T-helper 1 cell treated with Interleukin-12 subunit alpha and Interleukin-12 subunit beta and Interleukin-4 antibody, amounts not matched to agents 30 μg/mL and 1 μg/mL, for 36 hours (primary cell): ENCODE data around the gene KAZN.
"Not testable (repeated sequence)": the region's sequence is repeated elsewhere in the genome, so short reads cannot be mapped to it uniquely, and the experiment has no call there.

Source experiments
- H3K27ac Mint-ChIP-seq: one replicate; pipeline ENCODE4 v1.8.0; 2021; ENCODE audit warnings: mild to moderate bottlenecking, mixed read lengths
- H3K27me3 Mint-ChIP-seq: one replicate; pipeline ENCODE4 v1.8.0; 2021; ENCODE audit warnings: low read depth, mixed read lengths
- H3K36me3 Mint-ChIP-seq: one replicate; pipeline ENCODE4 v1.8.0; 2021; ENCODE audit warnings: low read depth, mixed read lengths
- H3K4me1 Mint-ChIP-seq: one replicate; pipeline ENCODE4 v1.8.0; 2021; ENCODE audit warnings: low read depth, mixed read lengths
- H3K4me3 Mint-ChIP-seq: one replicate; pipeline ENCODE4 v1.8.0; 2021; ENCODE audit warnings: mild to moderate bottlenecking, moderate library complexity, mixed read lengths
- H3K9me3 Mint-ChIP-seq: one replicate; pipeline ENCODE4 v1.8.0; 2021; ENCODE audit warnings: mixed read lengths

The KAZN gene

DNA sequence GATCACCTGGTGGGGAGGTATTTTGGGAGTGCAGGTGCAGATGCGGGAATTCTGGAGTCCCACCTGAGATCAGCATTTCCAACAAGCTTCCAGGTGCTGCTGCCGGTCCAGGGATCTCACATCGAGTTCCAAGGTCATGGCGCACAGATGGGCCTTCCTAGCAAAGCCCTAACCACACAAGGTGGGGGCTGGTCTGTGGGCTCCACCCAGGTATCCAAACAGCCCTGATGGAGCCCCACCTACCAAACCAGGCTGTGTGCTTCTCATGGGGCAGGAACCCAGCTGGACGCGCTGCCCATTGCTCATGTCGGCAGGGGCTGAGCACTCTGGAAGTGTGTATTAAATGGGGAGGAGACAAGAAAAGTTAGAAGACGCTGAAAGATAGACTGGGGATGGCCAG is 520.1 kb downstream of the KAZN start:
- Mint-ChIP-seq H3K9me3 (no peaks in the 10 kb centered on the region), H3K36me3 (no peaks in the 10 kb centered on the region), H3K4me1 (no peaks in the 10 kb centered on the region), H3K27ac (no peak overlapping the region), H3K27me3 (peaks cover 11% of the 10 kb centered on the region), H3K4me3 (no peak overlapping the region)

DNA sequence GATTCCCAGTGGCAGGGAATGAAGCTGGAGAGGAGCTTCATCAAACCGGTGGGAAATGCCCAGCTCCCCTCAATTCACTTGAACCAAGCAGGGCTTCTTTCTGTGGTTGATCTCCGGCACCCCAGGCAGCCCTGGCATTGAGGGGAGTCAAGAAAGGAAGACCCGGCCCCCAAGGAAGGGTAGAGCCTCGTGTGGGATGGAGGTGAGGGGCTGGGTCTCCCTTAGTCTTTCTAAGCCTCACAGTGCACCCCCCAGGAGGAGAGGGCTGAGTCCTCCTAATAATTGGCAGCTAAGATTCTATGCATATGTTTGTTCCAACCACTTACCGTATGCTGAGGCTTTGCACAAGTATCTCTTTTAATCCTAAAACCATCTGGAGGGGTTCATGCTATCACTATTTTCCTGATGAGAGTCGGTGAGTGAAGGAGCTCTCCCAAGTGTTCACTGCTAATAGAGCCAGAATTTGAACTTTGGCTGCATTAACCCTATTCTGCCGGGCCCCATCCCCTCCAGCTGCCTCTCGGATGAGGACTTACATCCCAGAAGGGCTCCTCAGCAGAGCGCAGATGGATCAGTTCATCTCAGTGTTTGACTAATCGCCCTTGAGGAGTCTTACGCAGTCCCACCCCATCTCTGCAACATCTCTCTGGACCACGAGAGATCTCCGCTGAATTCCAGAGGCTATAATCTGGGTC is 521.9 kb downstream of the KAZN start:
- H3K9me3 Mint-ChIP-seq = no peaks in the 10 kb centered on the region
- no peak overlapping the region for H3K4me3 Mint-ChIP-seq
- peaks cover 8% of the 10 kb centered on the region for H3K27me3 Mint-ChIP-seq
- H3K27ac Mint-ChIP-seq = no peak overlapping the region
- no peaks in the 10 kb centered on the region for H3K36me3 Mint-ChIP-seq
- H3K4me1 Mint-ChIP-seq = no peaks in the 10 kb centered on the region

- Mint-ChIP-seq H3K9me3 (no peaks in the 10 kb centered on the region), H3K36me3 (no peaks in the 10 kb centered on the region), H3K4me3 (no peak overlapping the region), H3K27ac (no peak overlapping the region), H3K27me3 (peaks cover 4% of the 10 kb centered on the region), H3K4me1 (no peaks in the 10 kb centered on the region)
These were observed 523.8 kb downstream of the KAZN start for GRCh38 chr1:15122331-15122730.

GRCh38 chr1:15123270-15123669 is 524.8 kb downstream of the KAZN start:
- no peak overlapping the region for H3K4me3 Mint-ChIP-seq
- H3K27me3 Mint-ChIP-seq = peaks cover 8% of the 10 kb centered on the region
- no peaks in the 10 kb centered on the region for H3K36me3 Mint-ChIP-seq
- no peaks in the 10 kb centered on the region for H3K4me1 Mint-ChIP-seq
- no peak overlapping the region for H3K27ac Mint-ChIP-seq
- H3K9me3 Mint-ChIP-seq = no peaks in the 10 kb centered on the region

DNA sequence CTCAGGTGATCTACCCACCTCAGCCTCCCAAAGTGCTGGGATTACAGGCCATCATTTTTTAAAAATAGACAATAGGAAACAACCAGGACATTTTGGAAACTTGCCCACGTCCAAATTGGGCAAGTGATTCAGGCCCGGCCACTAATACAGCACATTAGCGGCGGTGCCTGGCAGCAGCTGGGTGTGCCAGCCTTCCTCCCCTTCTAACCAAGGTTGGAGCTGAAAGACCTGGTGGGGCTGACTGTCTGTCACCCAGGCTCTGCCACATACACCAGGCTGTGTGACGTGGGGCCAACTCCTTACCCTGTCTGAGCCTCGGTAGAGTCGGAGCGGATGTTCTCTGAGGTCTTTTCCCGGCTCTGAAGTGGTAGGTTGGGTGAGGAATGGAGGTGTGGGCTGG is 525.4 kb downstream of the KAZN start:
- Mint-ChIP-seq H3K27ac (no peak overlapping the region), H3K9me3 (no peaks in the 10 kb centered on the region), H3K36me3 (no peaks in the 10 kb centered on the region), H3K27me3 (peaks cover 8% of the 10 kb centered on the region), H3K4me3 (no peak overlapping the region), H3K4me1 (no peaks in the 10 kb centered on the region)

DNA sequence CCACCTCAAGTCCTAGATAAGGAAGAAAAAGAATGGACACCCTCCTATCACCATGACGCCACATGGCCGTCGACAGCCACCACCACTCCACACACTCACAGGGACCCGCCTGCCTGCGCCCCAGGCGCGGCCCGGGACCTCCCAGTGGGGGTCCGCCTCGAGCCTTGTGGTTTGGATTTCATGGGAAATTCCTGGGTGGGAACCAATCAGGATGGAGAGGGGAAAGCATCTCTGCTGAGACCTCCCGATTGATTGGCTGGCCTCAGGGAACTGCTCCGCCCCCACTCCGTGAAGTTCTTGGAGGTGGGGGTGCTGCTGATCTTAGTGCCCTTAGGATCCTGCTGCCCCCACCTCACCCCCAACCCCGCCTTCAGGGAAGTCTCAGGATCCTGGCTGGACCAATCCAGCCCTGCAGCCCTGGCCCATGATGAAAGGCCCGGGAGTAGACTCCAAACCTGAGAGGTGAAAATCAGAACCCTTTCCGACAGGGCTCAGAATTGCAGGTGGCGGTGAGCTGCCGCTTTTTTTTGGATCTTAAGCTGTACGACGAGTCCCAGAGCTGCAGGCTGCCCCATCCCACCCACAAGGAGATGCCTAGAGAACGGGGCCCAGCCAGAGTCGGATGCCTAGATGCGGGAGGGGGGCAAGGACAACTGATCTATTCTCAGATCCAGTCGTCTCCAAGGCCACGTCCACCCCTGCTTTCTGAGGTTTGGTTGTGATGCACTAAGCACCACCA is 526.0 kb downstream of the KAZN start:
- no peak overlapping the region for H3K27ac Mint-ChIP-seq
- no peaks in the 10 kb centered on the region for H3K9me3 Mint-ChIP-seq
- H3K4me3 Mint-ChIP-seq = no peak overlapping the region
- H3K27me3 Mint-ChIP-seq = peaks cover 11% of the 10 kb centered on the region
- no peaks in the 10 kb centered on the region for H3K4me1 Mint-ChIP-seq
- no peaks in the 10 kb centered on the region for H3K36me3 Mint-ChIP-seq

- Mint-ChIP-seq H3K4me1 (no peaks in the 10 kb centered on the region), H3K36me3 (no peaks in the 10 kb centered on the region), H3K4me3 (no peak overlapping the region), H3K27ac (no peak overlapping the region), H3K27me3 (peaks cover 17% of the 10 kb centered on the region), H3K9me3 (no peaks in the 10 kb centered on the region)
These were observed 526.7 kb downstream of the KAZN start for GRCh38 chr1:15125101-15125745.

DNA sequence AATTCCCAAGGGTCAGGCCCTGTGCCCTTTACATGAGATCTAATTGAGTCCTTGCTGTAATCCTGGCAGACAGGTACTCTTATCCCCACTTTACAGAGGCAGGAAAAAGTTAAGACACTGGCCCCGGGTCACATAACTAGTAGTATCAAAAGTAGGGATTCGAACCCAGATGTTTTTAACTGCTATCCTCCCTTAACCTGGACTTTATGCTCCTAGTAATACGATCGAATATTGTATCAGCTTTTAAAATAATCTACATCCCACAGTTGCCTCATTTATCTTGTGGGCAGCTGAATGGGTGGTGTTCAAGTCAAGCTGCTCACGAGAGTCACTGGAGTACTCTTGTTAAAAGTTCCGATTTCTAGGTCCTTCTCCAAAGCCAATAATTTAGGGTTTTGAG is 529.6 kb downstream of the KAZN start:
- H3K36me3 Mint-ChIP-seq = no peaks in the 10 kb centered on the region
- H3K27me3 Mint-ChIP-seq = peaks cover 29% of the 10 kb centered on the region
- no peaks in the 10 kb centered on the region for H3K4me1 Mint-ChIP-seq
- no peaks in the 10 kb centered on the region for H3K9me3 Mint-ChIP-seq
- no peak overlapping the region for H3K27ac Mint-ChIP-seq
- H3K4me3 Mint-ChIP-seq = no peak overlapping the region

DNA sequence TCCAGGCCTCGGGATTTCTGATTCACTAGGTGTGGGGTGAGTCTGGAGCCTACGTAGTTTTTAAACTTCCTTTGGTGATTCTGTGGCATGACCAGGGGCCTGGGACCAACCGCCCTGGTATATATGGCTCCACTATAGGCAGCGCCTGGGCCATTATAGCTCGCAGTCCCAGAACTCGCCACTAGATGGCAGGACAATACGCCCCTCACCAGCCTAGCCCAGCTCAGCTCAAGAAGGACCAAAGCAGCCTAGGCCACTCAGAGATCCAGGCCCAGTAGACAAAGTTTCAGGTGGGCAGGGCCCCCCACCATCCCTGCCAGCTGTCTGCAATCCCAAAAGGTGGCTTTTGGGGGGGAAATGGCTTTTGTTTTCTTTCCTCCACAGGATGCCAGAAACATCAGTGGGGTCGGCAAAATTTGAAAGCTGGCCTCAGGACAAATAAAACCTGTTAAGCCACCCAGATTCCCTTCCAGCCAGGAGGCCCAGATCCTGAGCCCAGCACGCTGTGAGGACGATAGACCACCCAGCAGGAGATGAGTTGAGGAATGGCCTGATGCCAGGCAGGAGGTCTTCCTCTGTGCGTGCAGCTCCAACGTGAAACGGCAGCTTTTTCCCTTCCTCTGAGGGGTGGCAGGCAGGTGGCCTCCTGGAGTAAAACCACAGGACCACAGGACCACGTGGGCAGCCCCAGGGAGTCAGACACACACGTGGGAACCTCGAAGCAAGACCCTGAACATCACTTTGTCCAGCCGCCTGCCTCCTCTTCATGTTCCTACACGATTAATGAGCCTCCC is 530.2 kb downstream of the KAZN start:
- Mint-ChIP-seq H3K9me3 (no peaks in the 10 kb centered on the region), H3K4me3 (no peak overlapping the region), H3K36me3 (no peaks in the 10 kb centered on the region), H3K27ac (no peak overlapping the region), H3K4me1 (no peaks in the 10 kb centered on the region), H3K27me3 (peaks cover 35% of the 10 kb centered on the region)

DNA sequence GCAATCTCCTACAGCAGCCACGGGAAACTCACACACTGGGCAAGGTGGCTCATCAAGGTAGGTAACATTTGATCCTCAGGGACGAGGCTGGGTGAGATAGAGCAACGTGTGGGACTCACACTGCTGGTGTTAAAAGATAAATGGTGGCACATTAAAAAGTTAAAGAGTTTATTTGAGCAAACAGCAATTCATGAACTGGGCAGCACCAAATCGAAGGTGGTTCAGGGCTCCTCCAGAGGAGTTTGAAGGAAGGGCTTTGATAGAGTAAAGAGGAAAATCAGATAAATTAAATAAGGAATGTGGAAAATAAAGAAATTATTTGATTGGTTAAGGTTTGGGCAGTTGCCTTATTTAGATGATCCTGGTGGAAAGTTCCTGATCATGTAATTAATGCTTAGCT is 531.5 kb downstream of the KAZN start:
- Mint-ChIP-seq H3K36me3 (no peaks in the 10 kb centered on the region), H3K4me3 (no peak overlapping the region), H3K27me3 (peaks cover 47% of the 10 kb centered on the region), H3K9me3 (no peaks in the 10 kb centered on the region), H3K4me1 (no peaks in the 10 kb centered on the region), H3K27ac (no peak overlapping the region)

DNA sequence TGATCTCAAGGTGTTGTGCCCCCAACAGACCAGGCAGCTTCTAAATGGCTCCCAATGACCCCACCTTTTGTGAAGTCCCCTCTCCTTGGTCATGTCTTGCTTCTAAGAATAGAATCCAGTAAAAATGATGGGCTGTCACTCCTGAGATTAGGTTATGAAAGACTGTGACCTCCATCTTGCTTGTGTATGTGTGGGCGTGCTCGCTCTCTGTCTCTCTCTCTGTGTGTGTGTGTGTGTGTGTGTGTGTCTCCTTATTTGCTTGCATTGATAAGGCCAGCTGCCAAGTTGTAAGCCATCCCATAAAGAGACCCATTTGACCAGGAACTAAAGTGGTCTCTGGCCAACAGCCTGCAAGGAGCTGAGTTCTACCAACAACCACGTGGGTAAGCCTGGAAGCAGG is 532.1 kb downstream of the KAZN start:
- Mint-ChIP-seq H3K4me1 (no peaks in the 10 kb centered on the region), H3K9me3 (no peaks in the 10 kb centered on the region), H3K27ac (no peak overlapping the region), H3K36me3 (no peaks in the 10 kb centered on the region), H3K27me3 (peaks cover 50% of the 10 kb centered on the region), H3K4me3 (no peak overlapping the region)

GRCh38 chr1:15132965-15133364 is 534.5 kb downstream of the KAZN start:
- H3K9me3 Mint-ChIP-seq = no peaks in the 10 kb centered on the region
- H3K27me3 Mint-ChIP-seq = peaks cover 66% of the 10 kb centered on the region
- H3K4me1 Mint-ChIP-seq = no peaks in the 10 kb centered on the region
- H3K36me3 Mint-ChIP-seq = no peaks in the 10 kb centered on the region
- no peak overlapping the region for H3K4me3 Mint-ChIP-seq
- H3K27ac Mint-ChIP-seq = no peak overlapping the region

DNA sequence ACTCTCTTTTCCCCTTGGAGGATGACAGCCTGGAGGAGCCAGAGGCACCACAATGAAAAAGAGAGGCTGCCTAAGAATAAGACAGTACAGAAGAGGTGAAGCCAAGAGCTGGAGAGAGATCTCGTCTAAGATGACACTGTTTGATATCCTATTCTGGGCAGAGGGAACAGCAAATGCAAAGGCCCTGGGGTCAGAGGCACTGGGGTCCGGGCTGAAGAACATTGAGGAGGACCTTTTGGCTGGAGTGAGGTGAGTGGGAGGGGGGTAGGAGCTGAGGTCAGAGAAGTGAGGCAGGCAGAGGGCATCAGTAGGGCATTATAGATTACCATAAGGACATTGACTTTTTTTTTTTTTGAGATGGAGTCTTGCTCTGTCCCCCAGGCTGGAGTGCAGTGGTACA is 535.8 kb downstream of the KAZN start:
- peaks cover 70% of the 10 kb centered on the region for H3K27me3 Mint-ChIP-seq

GRCh38 chr1:15135604-15136003 is 537.1 kb downstream of the KAZN start:
- H3K27ac Mint-ChIP-seq, H3K4me3 Mint-ChIP-seq, H3K9me3 Mint-ChIP-seq, H3K36me3 Mint-ChIP-seq, H3K4me1 Mint-ChIP-seq: not testable (repeated sequence)
- H3K27me3 Mint-ChIP-seq = peaks cover 61% of the 10 kb centered on the region

More for the DNA sequence above, 535.8 kb downstream of the KAZN start:
- no peaks in the 10 kb centered on the region for H3K36me3 Mint-ChIP-seq
- H3K4me1 Mint-ChIP-seq = no peaks in the 10 kb centered on the region
- H3K4me3 Mint-ChIP-seq = no peak overlapping the region
- H3K27ac Mint-ChIP-seq = no peak overlapping the region
- no peaks in the 10 kb centered on the region for H3K9me3 Mint-ChIP-seq
